ENCODE results near the gene DEXI. TPM values are rescaled to one million over a fixed set of nuclear protein-coding genes. Genes with fewer than 3 reads are reported as not detected.

DEXI gene
- total and polyA plus RNA-seq, 9 of the 15 experiments (the other 6 are each of a cell fraction or from before 2014, with no cell fraction given): 2.9 to 40.1 (median 22.0) TPM

- TF ChIP-seq ARID1B (IDR thresholded peaks at IDR 0.05): peak; percentile 100
- TF ChIP-seq NR2C2 (CRISPR knock-in tag; IDR thresholded peaks at IDR 0.05): no peak
- TF ChIP-seq NR2C2 (tag; IDR thresholded peaks at IDR 0.05): peak; percentile 81
- TF ChIP-seq CREB3L1 (IDR thresholded peaks at IDR 0.05; ENCODE audit: borderline replicate concordance, low read depth): peak; percentile 49
- peak in 1 of 2 experiments; percentile 59; a peak in 1 of 3 replicates for TF ChIP-seq CBX3 (IDR thresholded peaks at IDR 0.05; ENCODE audit: borderline replicate concordance in 1 of 2, low read length in 2 of 2)
- peak; percentile 72; the same call in 1 of the 2 replicates for TF ChIP-seq ADNP (tag; IDR thresholded peaks at IDR 0.05)
- TF ChIP-seq ZNF174 (CRISPR knock-in tag; IDR thresholded peaks at IDR 0.05): no peak
- no peak for TF ChIP-seq HDAC6 (IDR thresholded peaks at IDR 0.05; ENCODE audit: low read depth, low read length)
- TF ChIP-seq ZNF311 (CRISPR knock-in tag; IDR thresholded peaks at IDR 0.05): 0 out of 2 replicates have a peak, but pooled peaks have one; percentile 21
- TF ChIP-seq ZNF583 (CRISPR knock-in tag; IDR thresholded peaks at IDR 0.05): peak; percentile 72
- TF ChIP-seq HMGN3 (IDR thresholded peaks at IDR 0.05; ENCODE audit: borderline replicate concordance, extremely low read depth, insufficient read length, low read depth, low read length): peak; percentile 96
- peak; percentile 95 for TF ChIP-seq HDAC3 (IDR thresholded peaks at IDR 0.05; ENCODE audit: borderline replicate concordance, partially characterized antibody)
- no peak for TF ChIP-seq ZFP30 (CRISPR knock-in tag; IDR thresholded peaks at IDR 0.05; ENCODE audit: borderline replicate concordance)
- TF ChIP-seq LARP7 (IDR thresholded peaks at IDR 0.05): no peak; the same call in 1 of the 2 replicates
- TF ChIP-seq NFYB (IDR thresholded peaks at IDR 0.05; ENCODE audit: extremely low read depth, insufficient read length): no peak
- TF ChIP-seq TAL1 (IDR thresholded peaks at IDR 0.05): peak; percentile 98
- peak; percentile 92 for TF ChIP-seq HMBOX1 (IDR thresholded peaks at IDR 0.05)
- TF ChIP-seq RB1 (IDR thresholded peaks at IDR 0.05; ENCODE audit: low read depth): peak; percentile 47; the same call in 1 of the 2 replicates
- TF ChIP-seq MYC (IDR thresholded peaks at IDR 0.05; ENCODE audit: low read depth, low read length): peak; percentile 43
- no peak for TF ChIP-seq MYC (CRISPR knock-in tag; IDR thresholded peaks at IDR 0.05; ENCODE audit: borderline replicate concordance, low read depth)
- TF ChIP-seq ATF7 (IDR thresholded peaks at IDR 0.05): peak; percentile 73
- peak; percentile 84 for TF ChIP-seq ZNF589 (CRISPR knock-in tag; IDR thresholded peaks at IDR 0.05; ENCODE audit: low read depth)
- 0 out of 2 replicates have a peak, but pooled peaks have one; percentile 43 for TF ChIP-seq DNMT1 (IDR thresholded peaks at IDR 0.05)
- peak; percentile 59 for TF ChIP-seq ZNF512 (tag; IDR thresholded peaks at IDR 0.05)
- 0 out of 2 replicates have a peak, but pooled peaks have one; percentile 51 for TF ChIP-seq ZBTB26 (CRISPR knock-in tag; IDR thresholded peaks at IDR 0.05)
Observed at GRCh38 chr16:10972108-10972818, 30.0 kb upstream of the DEXI start (continued).

Data from K562 (cell line).